Uterus (tissue), 4 donors: Measurements from ENCODE around the gene LRRN3. TPM values are rescaled to one million over a fixed set of nuclear protein-coding genes. Genes with fewer than 3 reads are reported as not detected.

Experiments used
- DNase-seq, 2 donors: peaks; one replicate each; pipeline ENCODE4 v3.0.0-alpha.2; 2019 to 2020
- H3K27ac ChIP-seq, 2 donors: fragments of 200-600 bp; sonication (generic); 1 replicate in 1 of 2; 2 replicates in 1 of 2; pipeline ENCODE4 v1.5.1; 2016 to 2018
- H3K27me3 ChIP-seq, 2 donors: fragments of 200-600 bp; sonication (generic); one replicate each; pipeline ENCODE4 v1.5.1; 2018 to 2019; ENCODE audit warnings: control low read depth in 1 of 2
- H3K36me3 ChIP-seq, 2 donors: fragments of 200-600 bp; sonication (generic); one replicate each; pipeline ENCODE4 v1.5.1; 2019; ENCODE audit warnings: control low read depth in 1 of 2
- H3K4me1 ChIP-seq, 2 donors: fragments of 200-600 bp; sonication (generic); one replicate each; pipeline ENCODE4 v1.5.1; 2018 to 2019; ENCODE audit warnings: control low read depth in 1 of 2
- H3K4me3 ChIP-seq, 2 donors: fragments of 200-600 bp; sonication (generic); 1 replicate in 1 of 2; 2 replicates in 1 of 2; pipeline ENCODE4 v1.5.1; 2018 to 2019; ENCODE audit warnings: mild to moderate bottlenecking in 1 of 2
- H3K9me3 ChIP-seq, 2 donors: fragments of 200-600 bp; sonication (generic); one replicate each; pipeline ENCODE4 v1.5.1; 2019; ENCODE audit warnings: control low read depth in 1 of 2
- POLR2A ChIP-seq, 2 donors: fragments of 450-650 bp; IDR thresholded peaks; one replicate each; pipeline ENCODE4 v1.6.1; 2016; ENCODE audit warnings: antibody characterized with exemption in 2 of 2, mild to moderate bottlenecking in 1 of 2, moderate library complexity in 1 of 2
- intact Hi-C: fragments of 100-400 bp; cut with DNase I; formaldehyde crosslinking; loops from one replicate; pipeline ENCODE4 v1.15.1; 2023; ENCODE audit warnings: low total_unique reads
- total RNA-seq, 4 donors: library from RNA; depleted of rRNA in 3 of 4; stranded (reverse); fragments of >200 nt in 3 of 4; gene quantifications; one replicate each; pipeline versions ENCODE4 v1.1.0 to v1.2.4, GENCODE V29; 2014 to 2023
- TF ChIP-seq, protein P1 (sequence below), 4 experiments: fragments of 200-600 bp in 2 of 4; fragments of 450-650 bp in 2 of 4; sonication (generic) in 2 of 4; IDR thresholded peaks; one replicate each; pipeline ENCODE4 v1.5.1; 2016 to 2019; ENCODE audit warnings: antibody characterized with exemption in 4 of 4, mild to moderate bottlenecking in 2 of 4, moderate library complexity in 1 of 4
- donor health status: DM: yes; HTN: yes; CAD: no.

The LRRN3 gene
- total RNA-seq, 4 donors from 2014 or later: 0.12 to 18.5 TPM; not detected in 2

DNA sequence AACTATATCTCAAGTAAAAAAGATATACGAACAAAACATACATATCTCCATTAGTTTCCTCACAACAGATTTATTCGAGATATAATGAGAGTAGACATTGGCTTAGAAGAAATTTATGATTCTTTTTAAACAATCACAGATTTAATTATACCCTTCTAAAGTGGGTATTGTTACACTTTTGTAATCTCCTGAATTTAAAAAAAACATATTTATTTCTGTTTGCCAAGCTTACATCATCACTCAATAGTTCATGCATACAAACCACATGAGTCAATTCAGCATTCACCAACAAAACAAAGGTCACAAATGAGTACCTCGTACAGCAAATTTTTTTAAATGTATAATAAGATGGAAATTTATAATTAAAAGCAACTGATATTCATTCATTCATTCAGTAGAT lies 17.6 kb downstream of the LRRN3 start:
- peaks cover 0 to 3% of the 10 kb centered on the region in 2 donors for H3K4me1 ChIP-seq
- no peaks in the 10 kb centered on the region for H3K27me3 ChIP-seq
- H3K4me3 ChIP-seq: no peak overlapping the region
- no peaks in the 10 kb centered on the region for H3K36me3 ChIP-seq
- no peak for DNase-seq
- no peak overlapping the region for H3K27ac ChIP-seq
- no peaks in the 10 kb centered on the region for H3K9me3 ChIP-seq
- TF ChIP-seq POLR2A (IDR thresholded peaks at IDR 0.05): no peak
- TF ChIP-seq, protein P1, sequence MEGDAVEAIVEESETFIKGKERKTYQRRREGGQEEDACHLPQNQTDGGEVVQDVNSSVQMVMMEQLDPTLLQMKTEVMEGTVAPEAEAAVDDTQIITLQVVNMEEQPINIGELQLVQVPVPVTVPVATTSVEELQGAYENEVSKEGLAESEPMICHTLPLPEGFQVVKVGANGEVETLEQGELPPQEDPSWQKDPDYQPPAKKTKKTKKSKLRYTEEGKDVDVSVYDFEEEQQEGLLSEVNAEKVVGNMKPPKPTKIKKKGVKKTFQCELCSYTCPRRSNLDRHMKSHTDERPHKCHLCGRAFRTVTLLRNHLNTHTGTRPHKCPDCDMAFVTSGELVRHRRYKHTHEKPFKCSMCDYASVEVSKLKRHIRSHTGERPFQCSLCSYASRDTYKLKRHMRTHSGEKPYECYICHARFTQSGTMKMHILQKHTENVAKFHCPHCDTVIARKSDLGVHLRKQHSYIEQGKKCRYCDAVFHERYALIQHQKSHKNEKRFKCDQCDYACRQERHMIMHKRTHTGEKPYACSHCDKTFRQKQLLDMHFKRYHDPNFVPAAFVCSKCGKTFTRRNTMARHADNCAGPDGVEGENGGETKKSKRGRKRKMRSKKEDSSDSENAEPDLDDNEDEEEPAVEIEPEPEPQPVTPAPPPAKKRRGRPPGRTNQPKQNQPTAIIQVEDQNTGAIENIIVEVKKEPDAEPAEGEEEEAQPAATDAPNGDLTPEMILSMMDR (IDR thresholded peaks at IDR 0.05): no peak
- intact Hi-C loops: no loop called here

DNA sequence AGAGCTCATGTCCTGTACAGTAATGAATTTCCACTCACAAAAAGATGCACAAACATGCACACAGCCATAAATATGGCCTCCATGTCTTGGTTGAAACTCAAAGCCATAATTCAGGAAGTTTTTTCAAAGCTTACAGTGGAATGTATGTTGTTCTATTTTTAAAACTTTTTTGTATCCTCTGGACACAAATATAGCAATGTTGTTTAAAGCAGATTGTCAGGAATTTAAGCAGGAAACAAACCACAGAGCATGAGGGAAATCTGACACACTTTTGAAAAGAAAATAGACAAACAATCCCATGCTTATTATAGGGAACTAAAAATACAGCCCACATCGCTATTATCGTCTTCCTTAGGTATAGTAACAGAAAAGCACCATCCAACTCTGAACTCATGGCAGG lies 21.5 kb downstream of the LRRN3 start:
- H3K4me3 ChIP-seq: no peak overlapping the region
- intact Hi-C loops: no loop called here
- no peaks in the 10 kb centered on the region for H3K27me3 ChIP-seq
- DNase-seq: no peak
- TF ChIP-seq, protein P1 (IDR thresholded peaks at IDR 0.05): no peak
- TF ChIP-seq POLR2A (IDR thresholded peaks at IDR 0.05): no peak
- peaks cover 0 to under 1% of the 10 kb centered on the region in 2 donors for H3K4me1 ChIP-seq
- H3K36me3 ChIP-seq: no peaks in the 10 kb centered on the region
- H3K9me3 ChIP-seq: no peaks in the 10 kb centered on the region
- H3K27ac ChIP-seq: no peak overlapping the region

DNA sequence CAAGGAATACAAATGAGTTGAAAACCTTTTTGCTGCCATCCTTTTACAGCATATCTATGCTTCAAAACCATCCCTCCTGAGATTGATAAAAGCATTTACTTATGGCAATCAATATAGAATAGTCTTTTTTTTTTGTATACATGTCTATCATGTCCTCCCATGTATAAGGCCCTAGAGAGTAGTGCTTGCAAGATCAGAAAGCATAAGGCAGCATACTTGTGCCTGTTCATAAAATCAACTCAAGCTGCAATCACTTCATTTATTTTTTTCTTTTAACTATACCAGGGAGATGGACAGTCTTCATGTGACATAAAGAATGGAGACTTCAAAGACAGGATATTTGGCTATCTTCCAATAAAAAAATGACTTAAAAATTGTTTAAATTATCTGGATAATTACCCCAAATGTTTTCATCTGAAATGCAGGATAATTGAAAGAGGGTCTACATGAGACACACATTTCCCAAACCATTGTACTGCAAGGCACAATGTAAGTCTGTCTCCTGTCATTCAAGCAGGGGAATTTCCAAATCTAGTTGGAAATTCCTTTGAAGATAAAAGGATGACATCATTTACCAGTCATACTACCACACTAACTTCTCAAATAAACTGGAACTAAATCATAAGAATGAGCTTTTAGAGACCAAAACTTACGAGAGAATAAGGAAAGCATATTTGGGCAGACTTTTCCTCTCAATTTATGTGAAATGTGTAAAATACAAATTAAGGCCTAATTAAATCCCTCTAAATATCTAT lies 22.5 kb downstream of the LRRN3 start:
- no peak overlapping the region for H3K4me3 ChIP-seq
- DNase-seq: no peak
- H3K36me3 ChIP-seq: no peaks in the 10 kb centered on the region
- intact Hi-C loops: no loop called here
- no peaks in the 10 kb centered on the region for H3K9me3 ChIP-seq
- H3K4me1 ChIP-seq: no peaks in the 10 kb centered on the region
- no peaks in the 10 kb centered on the region for H3K27me3 ChIP-seq
- no peak for TF ChIP-seq POLR2A (IDR thresholded peaks at IDR 0.05)
- TF ChIP-seq, protein P1 (IDR thresholded peaks at IDR 0.05): no peak
- H3K27ac ChIP-seq: no peak overlapping the region

DNA sequence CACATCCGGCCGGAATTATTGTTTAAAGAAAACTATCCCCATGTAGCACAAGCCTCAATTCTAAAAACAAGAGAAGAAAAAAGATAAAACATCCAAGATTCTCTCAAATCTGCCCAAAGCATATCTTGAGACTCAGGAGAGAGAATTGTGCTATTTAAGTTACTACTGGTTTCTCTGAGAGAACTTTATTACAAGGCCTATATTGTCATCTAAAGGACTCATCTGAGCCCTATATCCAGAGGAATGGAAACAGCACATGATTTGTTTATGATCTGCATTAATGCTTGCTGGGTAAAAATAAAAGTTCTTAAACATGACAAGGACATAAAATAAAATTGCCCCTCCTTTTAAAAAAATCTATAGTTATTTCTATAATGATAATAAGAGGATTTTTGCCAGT lies 25.0 kb downstream of the LRRN3 start:
- no peaks in the 10 kb centered on the region for H3K27me3 ChIP-seq
- intact Hi-C loops: no loop called here
- DNase-seq: no peak
- H3K36me3 ChIP-seq: no peaks in the 10 kb centered on the region
- H3K27ac ChIP-seq: no peak overlapping the region
- no peak for TF ChIP-seq POLR2A (IDR thresholded peaks at IDR 0.05)
- TF ChIP-seq, protein P1 (IDR thresholded peaks at IDR 0.05): no peak
- H3K4me1 ChIP-seq: no peaks in the 10 kb centered on the region
- no peaks in the 10 kb centered on the region for H3K9me3 ChIP-seq
- H3K4me3 ChIP-seq: no peak overlapping the region

DNA sequence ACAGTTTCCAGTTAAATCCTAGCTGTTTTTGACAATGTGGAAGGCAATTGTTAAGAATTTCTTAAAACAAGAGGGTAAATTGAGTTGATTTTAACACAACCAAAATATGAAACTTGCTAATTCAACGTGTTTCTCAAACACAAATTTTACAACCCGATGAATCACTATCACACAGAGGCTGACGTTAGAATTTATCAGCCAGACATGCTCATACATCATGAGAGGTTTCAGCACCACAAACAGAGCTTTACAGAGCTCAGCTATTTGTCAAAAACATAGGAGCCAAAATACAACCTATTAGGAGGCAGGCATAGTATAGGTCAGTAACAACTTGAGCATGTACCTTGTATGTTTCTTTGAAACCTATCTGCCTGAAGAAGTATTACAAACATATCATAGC lies 36.1 kb downstream of the LRRN3 start:
- Histone ChIP-seq H3K9me3 (no peaks in the 10 kb centered on the region), H3K4me3 (no peak overlapping the region), H3K4me1 (no peaks in the 10 kb centered on the region), H3K27me3 (no peaks in the 10 kb centered on the region), H3K27ac (no peak overlapping the region), H3K36me3 (no peaks in the 10 kb centered on the region)
- DNase-seq: no peak
- TF ChIP-seq, protein P1 (IDR thresholded peaks at IDR 0.05): no peak
- intact Hi-C loops: no loop called here
